ENCODE data around the gene ADORA2B. TPM values are rescaled to one million over a fixed set of nuclear protein-coding genes. Genes with fewer than 3 reads are reported as not detected.

ADORA2B gene
- polyA plus RNA-seq, 1 of the 3 experiments (the other 2 are of a cell fraction) = 12.6 TPM

DNA sequence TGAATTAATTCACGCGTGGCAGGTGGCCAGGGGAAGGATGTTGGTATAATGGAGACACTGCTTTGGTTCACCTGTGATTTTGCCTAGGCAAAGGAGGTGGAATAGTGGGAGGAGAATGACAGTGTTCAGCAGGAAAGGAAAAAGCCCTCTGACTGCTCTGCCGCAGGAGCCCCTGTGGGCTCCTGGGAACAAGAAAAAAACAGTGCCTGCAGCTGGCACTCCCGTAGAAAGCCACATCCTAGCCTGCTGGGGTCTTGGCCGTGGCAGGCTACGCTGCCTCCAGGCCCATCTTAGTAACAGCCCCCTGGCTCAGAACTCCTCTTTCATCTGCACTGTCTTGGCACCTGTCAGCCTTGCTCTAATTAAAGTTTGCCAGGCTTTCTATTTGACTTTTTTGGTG, 20.6 kb downstream of the ADORA2B start:
- Histone ChIP-seq H3K9me2 (no peaks in the 10 kb centered on the region), H2AFZ (ENCODE audit: low read depth) (no peak overlapping the region), H3K27me3 (ENCODE audit: insufficient read depth) (no peaks in the 10 kb centered on the region), H4K20me1 (ENCODE audit: insufficient read depth) (no peaks in the 10 kb centered on the region), H3K4me2 (no peak overlapping the region; the same call in 1 of the 2 replicates), H3K36me3 (replicated peaks in 1 of 2; ENCODE audit: control insufficient read depth in 1 of 2, insufficient read depth in 2 of 2, low read length in 1 of 2) (no peaks in the 10 kb centered on the region), H3K9me3 (no peaks in the 10 kb centered on the region), H3K9ac (no peak overlapping the region), H3F3A (replicated peaks; ENCODE audit: insufficient read depth) (peaks cover 14% of the 10 kb centered on the region), H3K79me2 (ENCODE audit: insufficient read depth) (no peaks in the 10 kb centered on the region; the same call in 1 of the 2 replicates), H3K4me1 (ENCODE audit: control insufficient read depth in 1 of 2, insufficient read depth in 2 of 2, low read depth in 1 of 2, low read length in 1 of 2) (peaks cover 17 to 22% of the 10 kb centered on the region in 2 experiments; a peak in 2 of 4 replicates), H3K27ac (ENCODE audit: low read depth in 2 of 2, low read length in 1 of 2) (no peak overlapping the region), H3K4me3 (ENCODE audit: low read depth in 2 of 2, low read length in 1 of 2) (no peak overlapping the region)
- DNase-seq = no peak
- ChIA-PET CTCF (interaction anchor here (0.6 to 1.2 kb wide), 4 partner anchors 9 to 464 kb away, joined by 3 to 7 read pairs (median 4); partner anchors contain the start of gene ADORA2B), POLR2A (no interaction called here)
- 91% methylated on average over 4 of the region's 6 CpGs for WGBS (ENCODE audit: low lambda C conversion rate)
- TF ChIP-seq FOXM1 (IDR thresholded peaks at IDR 0.05; ENCODE audit: low read depth) = no peak

DNA sequence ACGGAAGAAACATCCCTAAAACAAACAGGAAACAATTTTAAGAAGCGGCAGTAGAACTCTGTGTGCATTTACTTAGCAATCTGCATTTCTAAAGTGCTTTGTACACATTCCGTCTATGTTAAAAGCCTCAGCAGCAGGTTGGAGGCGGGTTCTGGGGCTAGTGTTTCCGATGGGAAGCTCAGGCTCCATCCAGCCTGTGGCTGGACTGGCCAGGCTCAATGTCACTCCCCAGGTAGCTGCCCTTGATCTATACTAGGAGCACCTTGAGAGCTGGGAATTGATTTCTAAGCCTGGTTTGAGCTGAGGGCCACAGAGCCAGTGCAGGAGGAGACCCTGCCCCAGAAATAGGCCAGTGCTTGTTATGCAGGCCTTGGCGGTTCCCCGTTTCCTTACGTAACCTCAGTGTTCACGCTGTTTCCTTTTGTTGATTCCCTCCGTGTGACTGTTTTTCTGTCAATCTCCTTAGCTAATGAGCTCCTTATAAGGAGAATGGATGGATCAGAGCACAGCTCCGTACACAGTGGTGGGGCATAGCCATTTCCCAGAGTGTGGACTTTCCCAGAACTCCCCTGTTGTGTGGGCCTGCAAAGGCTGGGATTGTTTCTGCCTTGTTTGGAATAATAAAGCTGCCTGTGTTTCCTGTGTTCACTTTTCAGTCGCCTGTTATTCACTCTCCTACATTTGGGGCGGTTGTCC, 21.4 kb downstream of the ADORA2B start:
- WGBS (ENCODE audit: low lambda C conversion rate) = 79% methylated on average over 13 of the region's 13 CpGs
- Histone ChIP-seq H3K9me2 (no peaks in the 10 kb centered on the region), H3K36me3 (replicated peaks in 1 of 2; ENCODE audit: control insufficient read depth in 1 of 2, insufficient read depth in 2 of 2, low read length in 1 of 2) (no peaks in the 10 kb centered on the region), H4K20me1 (ENCODE audit: insufficient read depth) (no peaks in the 10 kb centered on the region), H3K9ac (no peak overlapping the region), H3K27me3 (ENCODE audit: insufficient read depth) (no peaks in the 10 kb centered on the region), H3K4me3 (ENCODE audit: low read depth in 2 of 2, low read length in 1 of 2) (no peak overlapping the region), H3K79me2 (ENCODE audit: insufficient read depth) (no peaks in the 10 kb centered on the region; the same call in 1 of the 2 replicates), H3K9me3 (no peaks in the 10 kb centered on the region), H3F3A (replicated peaks; ENCODE audit: insufficient read depth) (peaks cover 14% of the 10 kb centered on the region), H3K27ac (ENCODE audit: low read depth in 2 of 2, low read length in 1 of 2) (no peak overlapping the region), H3K4me2 (no peak overlapping the region), H2AFZ (ENCODE audit: low read depth) (no peak overlapping the region), H3K4me1 (ENCODE audit: control insufficient read depth in 1 of 2, insufficient read depth in 2 of 2, low read depth in 1 of 2, low read length in 1 of 2) (peaks cover 17 to 22% of the 10 kb centered on the region in 2 experiments; a peak in 2 of 4 replicates)
- TF ChIP-seq TAF1 (IDR thresholded peaks at IDR 0.05; ENCODE audit: borderline replicate concordance, low read depth, low read length) (no peak), EP300 (IDR thresholded peaks at IDR 0.05; ENCODE audit: borderline replicate concordance in 1 of 2, low read depth in 1 of 2, low read length in 1 of 2) (no peak), MXI1 (IDR thresholded peaks at IDR 0.05; ENCODE audit: low read depth, low read length) (no peak), CHD2 (IDR thresholded peaks at IDR 0.05; ENCODE audit: low read length, partially characterized antibody) (no peak), GATA2 (CRISPR knock-in tag; IDR thresholded peaks at IDR 0.05) (no peak), MEF2A (IDR thresholded peaks at IDR 0.05; ENCODE audit: borderline replicate concordance, low read depth) (no peak)
- TF ChIP-seq, protein P1, sequence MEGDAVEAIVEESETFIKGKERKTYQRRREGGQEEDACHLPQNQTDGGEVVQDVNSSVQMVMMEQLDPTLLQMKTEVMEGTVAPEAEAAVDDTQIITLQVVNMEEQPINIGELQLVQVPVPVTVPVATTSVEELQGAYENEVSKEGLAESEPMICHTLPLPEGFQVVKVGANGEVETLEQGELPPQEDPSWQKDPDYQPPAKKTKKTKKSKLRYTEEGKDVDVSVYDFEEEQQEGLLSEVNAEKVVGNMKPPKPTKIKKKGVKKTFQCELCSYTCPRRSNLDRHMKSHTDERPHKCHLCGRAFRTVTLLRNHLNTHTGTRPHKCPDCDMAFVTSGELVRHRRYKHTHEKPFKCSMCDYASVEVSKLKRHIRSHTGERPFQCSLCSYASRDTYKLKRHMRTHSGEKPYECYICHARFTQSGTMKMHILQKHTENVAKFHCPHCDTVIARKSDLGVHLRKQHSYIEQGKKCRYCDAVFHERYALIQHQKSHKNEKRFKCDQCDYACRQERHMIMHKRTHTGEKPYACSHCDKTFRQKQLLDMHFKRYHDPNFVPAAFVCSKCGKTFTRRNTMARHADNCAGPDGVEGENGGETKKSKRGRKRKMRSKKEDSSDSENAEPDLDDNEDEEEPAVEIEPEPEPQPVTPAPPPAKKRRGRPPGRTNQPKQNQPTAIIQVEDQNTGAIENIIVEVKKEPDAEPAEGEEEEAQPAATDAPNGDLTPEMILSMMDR (IDR thresholded peaks at IDR 0.05) = no peak
- TF ChIP-seq, protein P2, sequence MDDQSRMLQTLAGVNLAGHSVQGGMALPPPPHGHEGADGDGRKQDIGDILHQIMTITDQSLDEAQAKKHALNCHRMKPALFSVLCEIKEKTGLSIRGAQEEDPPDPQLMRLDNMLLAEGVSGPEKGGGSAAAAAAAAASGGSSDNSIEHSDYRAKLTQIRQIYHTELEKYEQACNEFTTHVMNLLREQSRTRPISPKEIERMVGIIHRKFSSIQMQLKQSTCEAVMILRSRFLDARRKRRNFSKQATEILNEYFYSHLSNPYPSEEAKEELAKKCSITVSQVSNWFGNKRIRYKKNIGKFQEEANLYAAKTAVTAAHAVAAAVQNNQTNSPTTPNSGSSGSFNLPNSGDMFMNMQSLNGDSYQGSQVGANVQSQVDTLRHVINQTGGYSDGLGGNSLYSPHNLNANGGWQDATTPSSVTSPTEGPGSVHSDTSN (IDR thresholded peaks at IDR 0.05) = no peak
- POLR2A ChIA-PET = interaction anchor here (0.6 kb wide), 2 partner anchors 11 to 27 kb away, joined by 4 to 5 read pairs; no protein-coding TSS in a partner anchor
- CTCF ChIA-PET = interaction anchor here (0.8 kb wide), 1 partner anchor 21 kb away, joined by 7 read pairs; the partner anchor contains the start of gene ADORA2B
- no peak for DNase-seq
